GM19452 (cell line): Measurements from ENCODE around the gene STUB1.

Experiments
- ATAC-seq: cut with Tn5 transposase; IDR thresholded peaks from one replicate; pipeline ENCODE4 v1.9.1; 2021; ENCODE audit not compliant: unreplicated experiment

The STUB1 gene

GRCh38 chr16:679814-680624 lies at the start of gene STUB1:
STUB1 (plus strand) TSS chr16:680410; CDS start chr16:680526, 116 bp downstream.
- no peak for ATAC-seq

- ATAC-seq: no peak
Observed at GRCh38 chr16:630815-631405, 49.3 kb upstream of the STUB1 start, which contains the start of gene WFIKKN1. WFIKKN1 (plus strand) TSS chr16:630985; CDS start chr16:631254, 269 bp downstream.

GRCh38 chr16:631808-632358 lies 48.3 kb upstream of the STUB1 start:
- no peak for ATAC-seq

GRCh38 chr16:632486-633335 lies 47.5 kb upstream of the STUB1 start:
- ATAC-seq: no peak

- no peak for ATAC-seq
Observed at GRCh38 chr16:633336-634050, 46.7 kb upstream of the STUB1 start.

GRCh38 chr16:634051-634670 lies 46.0 kb upstream of the STUB1 start:
- no peak for ATAC-seq

GRCh38 chr16:634996-635395 lies 45.2 kb upstream of the STUB1 start:
- no peak for ATAC-seq

- ATAC-seq: peak; percentile 10
Observed at GRCh38 chr16:635573-636205, 44.5 kb upstream of the STUB1 start.

- peak; percentile 74 for ATAC-seq
Observed at GRCh38 chr16:636206-637080, 43.8 kb upstream of the STUB1 start, which contains the start of gene METTL26. METTL26 (minus strand) TSS chr16:636305; CDS start chr16:636290, 15 bp downstream.

GRCh38 chr16:637081-638018 lies 42.9 kb upstream of the STUB1 start:
- ATAC-seq: no peak

- ATAC-seq: no peak
Observed at GRCh38 chr16:638034-638543, 42.1 kb upstream of the STUB1 start.

- no peak for ATAC-seq
Observed at GRCh38 chr16:638836-639235, 41.4 kb upstream of the STUB1 start.

GRCh38 chr16:640614-641013 lies 39.6 kb upstream of the STUB1 start:
- ATAC-seq: no peak

GRCh38 chr16:641326-642188 lies 38.7 kb upstream of the STUB1 start, which contains the start of gene MCRIP2:
MCRIP2 (plus strand) TSS chr16:641828; CDS start chr16:641992, 164 bp downstream.
- ATAC-seq: peak; percentile 47

GRCh38 chr16:642189-643049 lies 37.8 kb upstream of the STUB1 start:
- ATAC-seq: peak; percentile 32
